ENCODE measurements around the gene INPP5D.

The INPP5D gene

DNA sequence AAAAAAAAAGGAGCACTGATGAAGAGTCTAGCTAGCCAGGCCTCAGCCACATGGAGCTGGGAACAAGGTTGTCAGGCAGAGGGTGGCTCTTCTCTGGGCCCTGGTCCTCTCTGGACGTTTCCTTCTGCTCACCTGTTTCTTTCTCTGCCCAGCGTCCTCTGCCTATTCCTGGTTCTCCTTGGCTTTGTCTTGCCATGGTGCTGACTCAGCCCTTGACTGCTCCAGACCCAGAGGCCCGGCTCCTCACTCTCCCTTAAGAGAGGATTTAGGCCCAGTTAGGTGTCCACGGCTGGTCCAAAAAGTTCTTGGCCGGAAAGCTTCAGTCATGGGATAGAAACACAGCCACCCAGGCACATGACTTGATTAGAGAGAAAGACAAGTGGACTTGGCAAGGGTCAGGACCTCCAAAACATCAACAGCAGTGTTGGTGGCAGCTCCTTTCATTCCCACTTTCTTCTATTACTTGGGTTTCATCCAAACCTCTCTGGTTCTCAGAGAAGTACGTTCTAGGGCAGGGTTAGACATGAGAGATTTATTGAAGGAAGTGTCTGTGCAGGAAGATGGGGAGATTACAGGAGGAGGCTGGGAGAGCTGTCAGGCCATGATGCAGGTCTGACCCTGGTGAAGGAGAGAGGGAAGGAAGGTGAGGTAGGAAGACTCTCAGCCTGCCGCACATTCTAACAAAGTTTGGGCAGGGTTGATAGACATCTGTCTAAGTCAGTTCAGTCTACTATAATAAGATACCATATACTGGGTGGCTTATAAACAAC lies 176.9 kb downstream of the INPP5D start:
- H3K4me3 ChIP-seq (ENCODE audit: low read length): no peak overlapping the region
- TF ChIP-seq, protein P1, sequence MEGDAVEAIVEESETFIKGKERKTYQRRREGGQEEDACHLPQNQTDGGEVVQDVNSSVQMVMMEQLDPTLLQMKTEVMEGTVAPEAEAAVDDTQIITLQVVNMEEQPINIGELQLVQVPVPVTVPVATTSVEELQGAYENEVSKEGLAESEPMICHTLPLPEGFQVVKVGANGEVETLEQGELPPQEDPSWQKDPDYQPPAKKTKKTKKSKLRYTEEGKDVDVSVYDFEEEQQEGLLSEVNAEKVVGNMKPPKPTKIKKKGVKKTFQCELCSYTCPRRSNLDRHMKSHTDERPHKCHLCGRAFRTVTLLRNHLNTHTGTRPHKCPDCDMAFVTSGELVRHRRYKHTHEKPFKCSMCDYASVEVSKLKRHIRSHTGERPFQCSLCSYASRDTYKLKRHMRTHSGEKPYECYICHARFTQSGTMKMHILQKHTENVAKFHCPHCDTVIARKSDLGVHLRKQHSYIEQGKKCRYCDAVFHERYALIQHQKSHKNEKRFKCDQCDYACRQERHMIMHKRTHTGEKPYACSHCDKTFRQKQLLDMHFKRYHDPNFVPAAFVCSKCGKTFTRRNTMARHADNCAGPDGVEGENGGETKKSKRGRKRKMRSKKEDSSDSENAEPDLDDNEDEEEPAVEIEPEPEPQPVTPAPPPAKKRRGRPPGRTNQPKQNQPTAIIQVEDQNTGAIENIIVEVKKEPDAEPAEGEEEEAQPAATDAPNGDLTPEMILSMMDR (IDR thresholded peaks at IDR 0.05; ENCODE audit: insufficient read depth, low read depth, low read length, missing control alignments): no peak
- no peak for DNase-seq (ENCODE audit: low read depth)

DNA sequence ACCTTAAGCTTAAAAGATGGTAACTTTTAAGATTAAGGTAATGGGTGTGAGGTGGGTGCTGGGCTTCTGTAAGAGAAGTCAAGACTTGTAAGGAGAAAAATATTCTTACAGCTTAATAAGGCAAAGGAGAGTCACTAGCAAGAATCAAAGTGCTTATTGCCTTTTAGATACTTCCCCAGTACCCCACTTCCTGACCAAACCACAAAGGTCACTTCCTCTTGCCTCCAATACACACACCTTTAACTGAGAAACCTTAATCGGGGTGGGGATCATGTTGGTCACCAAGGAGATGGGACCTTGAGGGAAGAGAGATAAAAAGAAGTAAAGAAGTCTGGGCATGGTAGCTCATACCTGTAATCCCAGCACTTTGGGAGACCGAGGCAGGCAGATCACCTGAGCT lies 180.8 kb downstream of the INPP5D start:
- no peak for DNase-seq (ENCODE audit: low read depth)
- no peak overlapping the region for H3K4me3 ChIP-seq (ENCODE audit: low read length)
- TF ChIP-seq, protein P1 (IDR thresholded peaks at IDR 0.05; ENCODE audit: insufficient read depth, low read depth, low read length, missing control alignments): no peak

DNA sequence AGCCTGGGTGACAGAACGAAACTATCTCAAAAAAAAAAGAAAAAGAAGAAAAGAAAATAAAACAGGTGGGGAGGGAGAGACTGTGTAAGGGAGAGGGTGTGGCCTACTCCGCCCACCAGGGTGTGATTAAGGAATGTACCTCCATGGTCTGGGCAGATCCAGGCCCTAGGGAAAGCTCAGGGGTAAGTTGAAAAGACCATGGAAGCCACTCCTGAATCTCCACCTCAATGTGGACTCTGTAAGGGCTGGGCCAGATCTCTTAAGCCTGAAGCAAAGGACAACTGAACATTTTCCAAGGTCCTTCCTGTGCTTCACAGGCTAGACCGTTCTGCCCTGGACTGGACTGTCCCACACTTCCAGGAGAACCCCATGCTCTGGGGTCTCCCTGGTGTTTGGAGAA lies 181.7 kb downstream of the INPP5D start:
- TF ChIP-seq, protein P1 (IDR thresholded peaks at IDR 0.05; ENCODE audit: insufficient read depth, low read depth, low read length, missing control alignments): no peak
- H3K4me3 ChIP-seq (ENCODE audit: low read length): no peak overlapping the region
- DNase-seq (ENCODE audit: low read depth): peak; percentile 35

DNA sequence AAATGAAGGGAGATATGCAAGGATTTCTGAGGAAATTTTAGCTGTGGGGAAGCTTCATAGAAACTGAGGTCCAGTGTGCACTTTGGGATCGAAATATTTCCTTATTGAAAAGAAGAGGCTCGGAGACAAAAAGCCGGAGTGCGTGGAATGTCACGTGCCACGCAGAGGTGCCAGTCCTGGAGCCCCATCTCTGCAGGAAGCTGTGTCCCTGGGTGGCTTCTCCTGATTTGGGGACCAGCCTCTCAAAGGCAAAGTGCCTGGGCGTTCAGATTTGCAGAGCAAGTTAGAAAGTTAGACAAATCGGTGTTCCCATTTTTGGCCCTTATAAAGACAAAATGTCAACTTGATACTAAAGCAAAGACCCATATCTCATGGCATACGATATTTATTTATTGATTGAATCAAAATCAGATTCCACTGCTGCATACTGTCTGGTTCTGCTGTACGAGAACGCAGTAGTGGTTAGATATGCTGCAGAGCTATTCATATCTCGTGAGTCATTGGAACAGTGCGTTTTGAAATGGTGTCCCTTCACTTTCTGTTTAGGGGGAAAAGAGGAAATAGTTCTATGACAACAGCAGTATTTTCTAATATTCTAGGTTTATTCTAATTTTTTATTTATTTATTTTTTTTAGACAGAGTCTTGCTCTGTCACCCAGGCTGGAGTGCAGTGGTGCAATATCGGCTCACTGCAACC lies 182.2 kb downstream of the INPP5D start:
- H3K4me3 ChIP-seq (ENCODE audit: low read length): no peak overlapping the region
- TF ChIP-seq, protein P1 (IDR thresholded peaks at IDR 0.05; ENCODE audit: insufficient read depth, low read depth, low read length, missing control alignments): no peak
- DNase-seq (ENCODE audit: low read depth): no peak

DNA sequence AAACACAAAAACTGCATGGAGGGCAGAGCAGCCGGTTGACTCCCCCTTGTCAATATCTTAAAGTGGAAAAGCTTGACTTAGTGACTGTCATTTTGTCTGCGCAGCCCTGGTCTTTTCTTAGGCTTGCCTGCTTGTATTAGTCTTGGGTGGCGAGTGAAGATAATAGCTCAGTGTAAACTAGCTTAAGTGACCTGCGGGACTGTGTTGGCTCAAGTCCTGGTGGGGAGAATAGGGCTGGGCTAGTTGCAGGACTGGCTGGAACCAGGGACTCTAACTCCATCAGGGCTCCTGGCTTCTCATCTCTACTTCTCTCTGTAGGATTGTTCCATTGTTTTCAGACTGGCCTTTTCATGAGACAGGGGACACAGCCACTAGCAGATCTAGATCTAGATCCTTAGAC lies 183.2 kb downstream of the INPP5D start:
- no peak overlapping the region for H3K4me3 ChIP-seq (ENCODE audit: low read length)
- TF ChIP-seq, protein P1 (IDR thresholded peaks at IDR 0.05; ENCODE audit: insufficient read depth, low read depth, low read length, missing control alignments): no peak
- DNase-seq (ENCODE audit: low read depth): no peak

DNA sequence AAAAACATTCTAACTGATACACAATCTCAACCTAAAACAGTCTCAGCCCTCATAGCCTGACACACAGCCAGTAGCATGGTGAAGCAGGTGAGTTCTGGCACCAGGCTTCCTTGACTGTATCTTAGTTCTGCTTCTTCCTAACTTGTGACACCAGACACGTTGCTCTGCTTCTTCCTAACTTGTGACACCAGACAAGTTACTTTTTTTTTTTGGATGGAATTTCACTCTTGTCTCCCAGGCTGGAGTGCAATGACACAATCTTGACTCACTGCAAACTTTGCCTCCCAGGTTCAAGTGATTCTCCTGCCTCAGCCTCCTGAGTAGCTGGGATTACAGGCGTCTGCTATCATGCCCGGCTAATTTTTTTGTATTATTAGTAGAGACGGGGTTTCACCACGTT lies 184.7 kb downstream of the INPP5D start:
- no peak overlapping the region for H3K4me3 ChIP-seq (ENCODE audit: low read length)
- TF ChIP-seq, protein P1 (IDR thresholded peaks at IDR 0.05; ENCODE audit: insufficient read depth, low read depth, low read length, missing control alignments): no peak
- peak; percentile 77 for DNase-seq (ENCODE audit: low read depth)

Measured in epithelial cell of esophagus (primary cell).